RKO (cell line): ENCODE measurements around the gene LRRC75B.
"Not testable (repeated sequence)": the region's sequence is repeated elsewhere in the genome, so short reads cannot be mapped to it uniquely, and the experiment has no call there.

ENCODE experiments used
- DNase-seq: peaks from one replicate; pipeline ENCODE4 v3.0.0-alpha.2; 2016; ENCODE audit warnings: low spot score

LRRC75B gene

DNA sequence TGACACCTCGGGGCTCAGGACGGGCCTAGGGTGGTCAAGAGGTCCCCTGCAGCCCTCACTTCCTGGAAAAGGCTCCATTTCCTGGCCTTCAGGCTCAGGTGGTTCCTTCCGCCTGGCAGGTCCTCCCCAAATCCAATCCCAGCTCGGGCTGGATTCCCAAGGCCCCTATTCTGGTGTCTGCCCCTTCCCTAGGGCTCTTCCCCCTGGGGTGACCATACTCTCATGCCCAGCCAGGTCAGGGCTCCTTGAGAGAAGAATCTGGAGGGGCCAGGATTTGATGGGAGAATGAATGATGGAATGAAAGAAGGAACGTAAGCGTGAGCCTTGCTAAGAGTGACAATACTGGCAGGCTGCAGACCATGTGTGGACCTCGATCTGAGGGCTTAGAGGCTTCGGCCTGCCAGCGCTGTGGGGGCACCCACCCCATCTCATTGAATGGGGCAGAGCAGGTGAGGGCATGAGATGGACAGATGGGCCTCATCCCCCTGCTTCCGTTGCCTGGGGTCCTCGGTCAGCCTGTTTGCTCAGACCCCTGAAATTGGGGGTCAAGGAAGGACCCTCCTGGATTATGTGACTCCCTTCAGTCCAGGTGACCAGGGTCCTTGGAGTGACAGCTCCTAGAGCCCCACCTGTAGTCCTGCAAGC lies 9.4 kb upstream of the LRRC75B start:
- DNase-seq, result not testable (repeated sequence)

DNA sequence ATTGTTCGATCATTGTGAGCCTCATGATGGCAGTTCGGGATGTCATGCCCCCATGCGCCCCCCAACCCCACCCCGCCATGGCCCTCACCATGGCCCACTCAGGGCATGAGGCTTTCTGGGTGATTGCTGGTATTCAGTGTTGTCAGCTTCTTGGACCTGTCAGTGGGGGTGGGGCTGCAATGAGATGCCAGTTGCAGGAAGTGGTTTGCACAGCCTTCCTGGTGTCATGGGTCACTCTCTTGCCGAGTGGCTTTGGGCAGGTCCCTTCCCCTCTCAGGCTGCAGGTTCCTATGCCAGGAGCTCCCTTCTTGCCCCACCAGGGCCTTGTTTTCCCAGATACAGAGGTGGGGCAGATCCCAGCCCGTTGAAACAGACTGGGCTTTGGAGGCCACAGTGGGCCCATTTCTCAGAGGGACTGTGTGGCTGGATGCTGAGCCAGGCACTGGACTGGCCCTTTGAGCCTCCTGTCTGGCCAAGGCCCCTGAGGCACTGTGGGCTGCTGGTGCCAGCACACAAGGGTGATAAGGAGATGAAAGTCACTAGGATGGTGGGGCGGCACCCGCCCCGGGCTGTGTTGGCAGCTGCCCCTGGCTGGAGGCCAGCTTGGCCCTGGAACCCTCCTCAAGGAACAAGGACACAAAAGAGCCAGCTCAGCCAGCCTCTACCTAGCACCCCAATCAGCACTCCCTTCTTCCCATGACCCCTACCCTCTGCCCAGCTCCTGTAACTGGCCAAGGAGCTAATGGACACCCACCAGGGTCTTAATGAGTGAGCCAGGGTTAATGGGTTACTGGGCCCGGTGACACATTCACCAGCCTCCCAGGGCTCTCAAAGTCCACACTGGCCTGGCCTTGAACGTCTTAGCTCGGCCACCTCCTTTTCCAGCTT lies 8.6 kb upstream of the LRRC75B start:
- DNase-seq, result no peak

DNA sequence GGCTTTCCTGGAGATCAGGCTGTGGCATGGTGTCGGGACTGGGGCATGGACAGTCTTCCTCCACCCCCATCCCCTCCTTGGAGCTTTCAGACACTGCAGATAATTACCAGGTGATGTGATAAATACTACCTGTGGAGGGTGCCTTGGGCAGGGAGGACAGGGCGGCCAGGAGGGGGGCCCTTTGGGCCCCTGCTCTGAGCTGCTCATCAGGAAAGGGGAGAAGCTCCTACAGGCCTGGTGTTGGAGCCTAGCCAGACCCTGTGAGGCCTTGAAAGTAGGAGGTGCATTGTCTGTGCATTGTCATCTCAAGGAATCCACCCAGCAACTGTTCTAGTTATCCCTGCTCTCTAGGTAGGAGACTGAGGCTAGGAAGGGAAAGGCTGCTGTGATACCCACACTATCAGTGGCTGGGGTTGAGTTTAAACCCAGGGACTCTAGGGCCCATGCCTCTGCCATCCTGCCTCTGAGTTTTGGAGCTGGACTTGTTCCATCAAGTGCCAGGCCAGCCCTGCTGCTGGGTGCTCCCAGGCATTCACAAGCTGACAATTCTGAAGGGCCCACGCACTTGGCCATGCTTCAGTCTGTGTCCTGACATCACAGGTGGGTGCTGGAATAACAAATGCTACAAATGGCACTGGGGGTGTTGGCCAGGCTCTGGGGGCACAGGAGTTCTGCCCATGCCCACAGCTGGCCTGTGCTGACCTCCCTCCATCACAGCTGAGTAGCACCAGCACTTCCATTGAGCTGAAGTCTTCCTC lies 7.3 kb upstream of the LRRC75B start:
- not testable (repeated sequence) for DNase-seq

GRCh38 chr22:24599514-24599913 lies 6.6 kb upstream of the LRRC75B start:
- DNase-seq, result no peak

DNA sequence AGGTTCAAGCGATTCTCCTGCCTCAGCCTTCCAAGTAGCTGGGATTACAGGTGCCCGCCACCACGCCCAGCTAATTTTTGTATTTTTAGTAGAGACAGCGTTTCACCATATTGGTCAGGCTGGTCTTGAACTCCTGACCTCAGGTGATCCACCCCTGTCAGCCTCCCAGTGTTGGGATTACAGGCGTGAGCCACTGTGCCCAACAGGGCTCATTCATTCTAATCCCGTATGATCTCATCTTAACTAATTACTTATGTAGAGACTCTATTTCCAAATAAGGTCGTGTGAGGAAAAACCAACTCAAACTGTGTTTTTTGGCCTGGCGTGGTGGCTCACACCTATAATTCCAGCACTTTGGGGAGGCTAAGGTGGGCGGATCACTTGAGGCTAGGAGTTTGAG lies 4.2 kb upstream of the LRRC75B start:
- not testable (repeated sequence) for DNase-seq

GRCh38 chr22:24595863-24596262 lies 3.0 kb upstream of the LRRC75B start:
- no peak for DNase-seq

GRCh38 chr22:24595228-24595627 lies 2.4 kb upstream of the LRRC75B start:
- DNase-seq, result no peak

- no peak for DNase-seq
Measured at GRCh38 chr22:24594569-24595120, 1.8 kb upstream of the LRRC75B start.

GRCh38 chr22:24593836-24594568 lies 1.1 kb upstream of the LRRC75B start:
- DNase-seq, result no peak

- not testable (repeated sequence) for DNase-seq
Measured at GRCh38 chr22:24593559-24593835, 624 bp upstream of the LRRC75B start.

- DNase-seq, result peak; percentile 47
Measured at GRCh38 chr22:24592058-24592850, 619 bp downstream of the LRRC75B start.

DNA sequence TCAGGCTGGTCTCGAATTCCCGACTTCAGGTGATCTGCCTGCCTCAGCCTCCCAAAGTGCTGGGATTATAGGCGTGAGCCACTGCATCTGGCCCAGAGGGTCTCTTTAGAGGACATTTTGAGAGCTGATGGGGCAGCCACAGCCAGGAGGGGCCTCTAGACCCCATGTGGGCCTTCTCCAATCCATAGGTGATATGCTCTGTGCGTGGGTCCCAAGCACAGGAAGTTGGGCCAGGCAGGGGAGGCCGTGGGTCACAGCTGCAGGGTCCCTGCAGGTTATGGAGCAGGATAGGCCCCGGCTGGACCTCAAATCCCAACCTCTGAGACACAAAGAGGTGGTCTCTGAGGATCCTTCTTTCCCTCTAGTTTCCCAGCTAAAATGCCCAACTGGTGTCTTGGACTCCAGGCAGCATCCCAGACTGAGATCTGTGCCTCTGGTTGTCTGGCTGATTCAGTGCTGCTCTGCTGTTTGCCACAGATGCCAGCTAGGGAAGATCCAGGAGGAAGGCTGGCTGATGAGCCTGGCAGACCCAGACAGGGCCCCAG lies 1.5 kb downstream of the LRRC75B start:
- no peak for DNase-seq

DNA sequence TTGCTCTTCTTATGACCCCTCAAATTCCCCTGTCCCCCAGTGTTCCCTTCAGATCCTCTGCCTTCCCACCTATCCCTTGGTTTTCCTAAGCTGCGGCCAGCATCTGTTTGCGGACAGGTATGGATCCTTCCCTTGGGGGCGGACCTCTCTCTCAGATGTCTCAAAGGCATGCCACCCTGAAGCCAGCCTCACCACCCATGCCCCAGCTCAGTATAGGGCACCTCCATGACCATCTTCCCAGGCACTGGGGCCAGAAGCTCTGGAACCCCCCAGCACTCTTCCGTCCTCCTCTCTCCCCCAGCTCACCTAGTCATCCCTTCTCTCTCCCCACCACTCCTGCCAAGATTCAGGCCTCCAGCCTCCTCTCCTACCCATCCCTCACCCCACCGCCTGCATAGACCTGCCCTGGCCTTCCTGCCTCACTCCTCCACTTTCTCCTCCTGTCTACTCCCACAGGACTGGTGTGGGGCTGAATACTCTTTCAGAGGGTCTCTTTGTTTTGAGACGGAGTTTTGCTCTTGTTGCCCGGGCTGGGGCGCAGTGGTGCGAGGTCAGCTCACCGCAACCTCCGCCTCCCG lies 2.2 kb downstream of the LRRC75B start:
- DNase-seq, result no peak

DNA sequence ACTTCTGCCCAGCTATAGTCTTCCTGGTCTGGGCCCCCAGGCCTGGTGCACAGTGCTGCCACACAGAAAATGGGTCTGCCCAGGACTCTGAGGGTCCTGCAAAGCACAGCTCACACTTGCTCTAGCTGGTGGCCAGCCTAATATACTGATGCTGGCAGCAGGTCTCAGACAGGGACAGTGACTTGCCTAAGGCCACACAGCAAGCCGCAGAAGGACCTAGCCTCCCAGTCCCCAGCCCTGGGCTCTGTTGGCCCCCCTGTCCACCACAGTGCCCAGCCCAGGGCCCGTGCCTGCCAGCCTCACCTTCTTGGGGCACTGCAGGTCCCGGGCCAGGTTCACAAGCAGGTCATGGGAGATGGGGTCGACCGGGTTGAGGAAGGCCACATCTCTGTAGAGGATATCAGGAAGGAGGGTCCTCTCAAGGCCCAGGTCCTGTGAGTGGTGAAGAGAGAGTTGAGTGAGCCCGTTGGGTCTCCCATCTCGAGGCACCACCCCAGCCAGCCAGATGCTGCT lies 3.3 kb downstream of the LRRC75B start:
- no peak for DNase-seq

GRCh38 chr22:24588757-24589481 lies 4.0 kb downstream of the LRRC75B start:
- DNase-seq, result no peak

DNA sequence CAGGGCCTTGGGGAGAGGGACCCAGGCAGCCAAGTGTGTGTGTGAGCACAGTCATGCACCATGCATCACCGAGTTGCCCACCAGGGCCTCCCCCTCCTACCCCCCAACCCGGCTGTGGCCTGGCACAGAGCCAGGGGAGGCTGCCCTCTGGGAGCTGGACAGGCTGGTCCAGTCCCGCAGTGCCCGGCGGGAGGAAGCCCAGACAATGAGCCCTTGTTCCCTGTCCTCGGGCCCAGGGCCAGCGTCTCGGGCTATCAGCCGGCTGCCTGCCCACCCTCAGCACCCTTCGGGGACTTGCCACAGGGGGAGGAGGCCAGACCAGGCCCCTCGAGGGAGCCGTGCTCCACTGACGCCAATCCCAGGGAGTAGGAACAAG lies 4.5 kb downstream of the LRRC75B start:
- no peak for DNase-seq

GRCh38 chr22:24587948-24588347 lies 4.9 kb downstream of the LRRC75B start:
- DNase-seq, result no peak

DNA sequence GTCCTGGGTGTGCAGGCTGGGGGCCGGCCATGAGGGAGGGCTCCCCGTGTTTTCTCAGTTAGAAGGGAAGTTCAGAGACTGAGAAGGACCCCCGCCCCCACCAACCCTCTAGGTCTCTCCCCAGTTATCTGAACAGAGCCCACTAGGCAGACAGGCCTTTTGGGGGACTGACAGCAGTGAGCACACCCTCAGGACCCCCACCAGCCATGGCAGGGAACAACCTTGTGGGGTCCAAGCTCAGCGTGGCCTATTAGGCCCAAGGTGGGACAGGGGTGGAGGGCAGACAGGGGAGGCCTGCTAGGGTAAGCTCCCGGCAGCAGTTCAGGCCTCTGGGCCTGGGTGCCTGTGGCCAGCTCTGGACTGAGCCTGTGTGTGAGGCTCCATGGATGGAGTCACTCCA lies 5.6 kb downstream of the LRRC75B start:
- no peak for DNase-seq

GRCh38 chr22:24585927-24586546 lies 6.8 kb downstream of the LRRC75B start:
- no peak for DNase-seq
